HepG2 (cell line): ENCODE measurements around the gene SLC2A13. TPM values are rescaled to one million over a fixed set of nuclear protein-coding genes. Genes with fewer than 3 reads are reported as not detected.
"Not testable (repeated sequence)": the region's sequence is repeated elsewhere in the genome, so short reads cannot be mapped to it uniquely, and the experiment has no call there.

Experiments
- ATAC-seq: fragments of 200-7000 bp; cut with Tn5 transposase; 3 replicates; pipeline ENCODE4 v1.9.1; 2020; ENCODE audit warnings: mild to moderate bottlenecking, moderate library complexity
- BruUV-seq: library from RNA; stranded (reverse); fragments of 400-500 nt; replicated peaks from 2 replicates; lab custom pipeline; 2021; lab: Mats Ljungman, UMichigan
- CTCF ChIA-PET: fragments of 300-600 bp; formaldehyde crosslinking; extraction: SDS; loops from one replicate; lab custom pipeline; 2021; ENCODE audit warnings: low total read pairs, inconsistent platforms, low intra/inter-chr PET ratio; lab: Yijun Ruan, JAX
- POLR2A ChIA-PET: fragments of 350-600 bp; sonication (Branson Sonifier 250); formaldehyde crosslinking; loops from one replicate; lab custom pipeline; 2020; ENCODE audit warnings: antibody characterized with exemption, inconsistent platforms; lab: Yijun Ruan, JAX
- DNase-seq: peaks from one replicate; pipeline ENCODE4 v3.0.0-alpha.2; 2015; ENCODE audit warnings: low spot score
- FAIRE-seq: peaks from 3 replicates; lab custom pipeline; 2011; peaks lifted over from hg19 to GRCh38; lab: Jason Lieb, UNC
- H2AFZ ChIP-seq: one replicate; pipeline ENCODE4 v1.6.1; 2011; ENCODE audit warnings: low read length, inconsistent platforms
- H3K27ac ChIP-seq: fragments of 300-600 bp; 3 replicates; pipeline ENCODE4 v1.8.0; 2011; ENCODE audit warnings: mixed run types, mild to moderate bottlenecking, mixed read lengths, low read length, inconsistent platforms; ENCODE audit not compliant: insufficient read depth; ENCODE audit errors: extremely low read length
- H3K27me3 ChIP-seq, 2 experiments: fragments of 200-600 bp in 1 of 2; 2 replicates in 1 of 2; 3 replicates in 1 of 2; pipeline versions ENCODE4 v1.6.0 to v1.8.0; 2011; ENCODE audit warnings: low read length in 2 of 2, mild to moderate bottlenecking in 2 of 2, moderate library complexity in 2 of 2, inconsistent platforms in 1 of 2; ENCODE audit not compliant: insufficient read depth in 2 of 2, control insufficient read depth in 1 of 2
- H3K36me3 ChIP-seq, 2 experiments: fragments of 200-600 bp in 1 of 2; replicated peaks in 1 of 2; 2 replicates in 1 of 2; 3 replicates in 1 of 2; pipeline versions ENCODE4 v1.5.1 to v1.8.0; 2011; ENCODE audit warnings: low read length in 2 of 2, inconsistent platforms in 1 of 2; ENCODE audit not compliant: insufficient read depth in 2 of 2, control insufficient read depth in 1 of 2
- H3K4me1 ChIP-seq: 2 replicates; pipeline ENCODE4 v1.5.1; 2012; ENCODE audit warnings: low read length, inconsistent platforms; ENCODE audit not compliant: insufficient read depth
- H3K4me2 ChIP-seq: 2 replicates; pipeline ENCODE4 v1.6.0; 2011; ENCODE audit warnings: low read depth, low read length, inconsistent platforms
- H3K4me3 ChIP-seq, 3 experiments: fragments of 200-600 bp in 1 of 3; sonication (generic), shearing (Covaris generic) in 1 of 3; replicated peaks in 1 of 3; 2 replicates each; pipeline ENCODE4 v1.5.1; 2011 to 2016; ENCODE audit warnings: low read length in 3 of 3, inconsistent platforms in 2 of 3, low read depth in 2 of 3, mild to moderate bottlenecking in 2 of 3, control low read depth in 1 of 3, mixed read lengths in 1 of 3; ENCODE audit not compliant: insufficient read depth in 1 of 3
- H3K79me2 ChIP-seq: one replicate; pipeline ENCODE4 v1.6.1; 2011; ENCODE audit warnings: low read length, inconsistent platforms; ENCODE audit not compliant: insufficient read depth
- H3K9ac ChIP-seq: 2 replicates; pipeline ENCODE4 v1.6.0; 2011; ENCODE audit warnings: mild to moderate bottlenecking, low read depth, low read length, inconsistent platforms; ENCODE audit not compliant: insufficient read depth
- H3K9me3 ChIP-seq: 2 replicates; pipeline ENCODE4 v1.5.1; 2012; ENCODE audit warnings: mild to moderate bottlenecking, low read length
- H4K20me1 ChIP-seq: 2 replicates; pipeline ENCODE4 v1.6.0; 2011; ENCODE audit warnings: inconsistent platforms, mild to moderate bottlenecking, low read length, moderate library complexity; ENCODE audit not compliant: insufficient read depth
- CENPBD1 ChIP-seq: sonication (generic); formaldehyde crosslinking; IDR thresholded peaks from 2 replicates; pipeline ENCODE4 v1.8.0; 2022; ENCODE audit warnings: missing genetic modification reagents, low read depth, mild to moderate bottlenecking, borderline replicate concordance
- CTCF ChIP-seq: sonication (generic); formaldehyde crosslinking; IDR thresholded peaks from 2 replicates; pipeline ENCODE4 v1.5.0; 2020; ENCODE audit warnings: mild to moderate bottlenecking, missing genetic modification reagents, moderate library complexity
- GMEB1 ChIP-seq: sonication (generic); formaldehyde crosslinking; IDR thresholded peaks from 2 replicates; pipeline ENCODE4 v1.5.1; 2020; ENCODE audit warnings: missing genetic modification reagents, mild to moderate bottlenecking, borderline replicate concordance
- NFAT5 ChIP-seq: sonication (generic); formaldehyde crosslinking; IDR thresholded peaks from 2 replicates; pipeline ENCODE4 v1.4.0; 2020; ENCODE audit warnings: missing genetic modification reagents
- SNAPC2 ChIP-seq: sonication (generic); formaldehyde crosslinking; IDR thresholded peaks from 2 replicates; pipeline ENCODE4 v1.8.1; 2022; ENCODE audit warnings: mild to moderate bottlenecking, missing genetic modification reagents
- ZNF331 ChIP-seq: sonication (generic); formaldehyde crosslinking; IDR thresholded peaks from 2 replicates; pipeline ENCODE4 v1.4.0; 2020; ENCODE audit warnings: missing genetic modification reagents
- ZNF547 ChIP-seq: sonication (generic); formaldehyde crosslinking; IDR thresholded peaks from 2 replicates; pipeline ENCODE4 v1.5.1; 2020; ENCODE audit warnings: mild to moderate bottlenecking, missing genetic modification reagents
- WGBS: methylation state at CpG from one replicate; pipeline ENCODE4 v1.1.6; 2017; ENCODE audit warnings: low lambda C conversion rate; 5-methylcytosine and 5-hydroxymethylcytosine counted together
- in situ Hi-C: cut with HindIII; loops from 2 replicates; pipeline ENCODE4 v1.10.0; 2017; ENCODE audit warnings: low pct_unique_long_range_greater_than_20kb; ENCODE audit not compliant: extremely low pct_ligation_motif_present
- intact Hi-C: fragments of 100-400 bp; cut with micrococcal nuclease; formaldehyde crosslinking; loops from one replicate; pipeline ENCODE4 v1.10.0; 2022; ENCODE audit not compliant: unreplicated experiment
- polyA plus RNA-seq, 8 experiments: library from polyadenylated mRNA; depleted of rRNA in 3 of 8; stranded (reverse) in 7 of 8; unstranded in 1 of 8; fragments of >200 nt; fragmentation: Illumina TruSeq in 4 of 8; extraction: Trizol in 4 of 8; gene quantifications; 2 replicates each; pipeline versions ENCODE4 v1.2.1 to v1.2.3, GENCODE V29; 2011 to 2016; ENCODE audit warnings: low read depth in 4 of 8, missing spikeins in 1 of 8, mixed read lengths in 1 of 8; ENCODE audit not compliant: insufficient read depth in 1 of 8
- total RNA-seq, 5 experiments: library from RNA; depleted of rRNA; stranded (reverse); fragments of >200 nt; fragmentation: Illumina TruSeq; extraction: Trizol; gene quantifications; 2 replicates each; pipeline ENCODE4 v1.2.3, GENCODE V29; 2016; ENCODE audit warnings: low read depth in 1 of 5

The SLC2A13 gene
- total and polyA plus RNA-seq, 2 of the 13 experiments (the other 11 are each of a cell fraction or from before 2014, with no cell fraction given): 5.5 to 6.0 TPM

- in situ Hi-C loops (no loop called here), intact Hi-C loops (no loop called here)
- H4K20me1 ChIP-seq: no peaks in the 10 kb centered on the region
- DNase-seq (no peak), FAIRE-seq (no peak), ATAC-seq (no peak)
- H3K79me2 ChIP-seq: no peaks in the 10 kb centered on the region
- CTCF ChIA-PET: no interaction called here
- TF ChIP-seq SNAPC2 (CRISPR knock-in tag): no peak
- TF ChIP-seq CTCF (CRISPR knock-in tag): no peak
- no peak for TF ChIP-seq CENPBD1 (CRISPR knock-in tag)
- no peak for TF ChIP-seq NFAT5 (CRISPR knock-in tag)
- TF ChIP-seq ZNF331 (CRISPR knock-in tag): no peak
- no peak for TF ChIP-seq ZNF547
- no peak for TF ChIP-seq GMEB1
- WGBS: 61% methylated on average over 1 of the region's 1 CpG
- no peaks in the 10 kb centered on the region for H3K36me3 ChIP-seq
- POLR2A ChIA-PET: no interaction called here
- H3K9me3 ChIP-seq: no peaks in the 10 kb centered on the region
- no peak overlapping the region for H2AFZ ChIP-seq
- H3K27me3 ChIP-seq: no peaks in the 10 kb centered on the region; a peak in 1 of 5 replicates
- no peaks in the 10 kb centered on the region for H3K4me1 ChIP-seq
- H3K4me2 ChIP-seq: no peak overlapping the region
- no peak overlapping the region for H3K9ac ChIP-seq
- no peak overlapping the region for H3K4me3 ChIP-seq
- BruUV-seq: no TSS peak
- H3K27ac ChIP-seq: no peak overlapping the region
Observed at GRCh38 chr12:40049268-40049667, 56.6 kb downstream of the SLC2A13 start.

- ATAC-seq, H3K27ac ChIP-seq, H3K4me2 ChIP-seq, H3K9ac ChIP-seq, BruUV-seq, CTCF ChIA-PET, DNase-seq, H2AFZ ChIP-seq, intact Hi-C loops, H3K36me3 ChIP-seq, H3K4me3 ChIP-seq, FAIRE-seq, in situ Hi-C loops, H4K20me1 ChIP-seq, H3K79me2 ChIP-seq, H3K4me1 ChIP-seq, H3K27me3 ChIP-seq, H3K9me3 ChIP-seq, POLR2A ChIA-PET: not testable (repeated sequence)
- 96% methylated on average over 3 of the region's 3 CpGs for WGBS
Observed at GRCh38 chr12:40047002-40047401, 58.9 kb downstream of the SLC2A13 start.
